NCI-H774 (cell line): ENCODE measurements around the gene PLA2G2A.
"Not testable (repeated sequence)": the region's sequence is repeated elsewhere in the genome, so short reads cannot be mapped to it uniquely, and the experiment has no call there.

ENCODE experiments used
- DNase-seq: peaks from one replicate; lab custom pipeline; 2025; lab: John Stamatoyannopoulos, UW

The PLA2G2A gene

GRCh38 chr1:19979494-19979977, at the start of gene PLA2G2A:
PLA2G2A (minus strand) TSS chr1:19979618; CDS start chr1:19978773, 845 bp downstream.
- no peak for DNase-seq

GRCh38 chr1:20028726-20029125, 49.3 kb upstream of the PLA2G2A start:
- no peak for DNase-seq

- DNase-seq, result no peak
These were observed 48.7 kb upstream of the PLA2G2A start for GRCh38 chr1:20028125-20028524.

- no peak for DNase-seq
These were observed 38.3 kb upstream of the PLA2G2A start for GRCh38 chr1:20017741-20018140.

- no peak for DNase-seq
These were observed 34.7 kb upstream of the PLA2G2A start for GRCh38 chr1:20014153-20014552.

- no peak for DNase-seq
These were observed 30.6 kb upstream of the PLA2G2A start for GRCh38 chr1:20010016-20010415.

- DNase-seq, result no peak
These were observed 29.8 kb upstream of the PLA2G2A start for GRCh38 chr1:20009212-20009611.

GRCh38 chr1:20008391-20008841, 29.0 kb upstream of the PLA2G2A start:
- no peak for DNase-seq

GRCh38 chr1:19998823-19999222, 19.4 kb upstream of the PLA2G2A start:
- not testable (repeated sequence) for DNase-seq

- DNase-seq, result no peak
These were observed 11.3 kb upstream of the PLA2G2A start for GRCh38 chr1:19990689-19991088.

GRCh38 chr1:19990182-19990582, 10.8 kb upstream of the PLA2G2A start:
- DNase-seq, result not testable (repeated sequence)

- no peak for DNase-seq
These were observed 9.0 kb upstream of the PLA2G2A start for GRCh38 chr1:19988267-19989006.

- DNase-seq, result no peak
These were observed 8.3 kb upstream of the PLA2G2A start for GRCh38 chr1:19987719-19988118.

GRCh38 chr1:19984409-19985016, 5.1 kb upstream of the PLA2G2A start:
- DNase-seq, result not testable (repeated sequence)

GRCh38 chr1:19981507-19982312, 2.3 kb upstream of the PLA2G2A start:
- no peak for DNase-seq

- no peak for DNase-seq
These were observed 1.7 kb upstream of the PLA2G2A start for GRCh38 chr1:19981170-19981506.

GRCh38 chr1:19980314-19980713, 896 bp upstream of the PLA2G2A start:
- no peak for DNase-seq

GRCh38 chr1:19978143-19978542, 1.3 kb downstream of the PLA2G2A start:
- DNase-seq, result no peak

GRCh38 chr1:19976317-19977003, 3.0 kb downstream of the PLA2G2A start:
- no peak for DNase-seq

- no peak for DNase-seq
These were observed 3.8 kb downstream of the PLA2G2A start for GRCh38 chr1:19975423-19976193.

- no peak for DNase-seq
These were observed 4.5 kb downstream of the PLA2G2A start for GRCh38 chr1:19974822-19975416.
